ELR (cell line): ENCODE results near the gene PNMA8C.
"Not testable (repeated sequence)": the region's sequence is repeated elsewhere in the genome, so short reads cannot be mapped to it uniquely, and the experiment has no call there.

Experiments used
- DNase-seq: peaks from one replicate; pipeline ENCODE4 v3.0.0-alpha.2; 2015; ENCODE audit warnings: low read depth

PNMA8C gene

GRCh38 chr19:46388311-46389095, 40.2 kb downstream of the PNMA8C start:
- no peak for DNase-seq

GRCh38 chr19:46387713-46388130, 41.0 kb downstream of the PNMA8C start:
- no peak for DNase-seq

- DNase-seq = no peak
Measured at GRCh38 chr19:46386996-46387712, 41.6 kb downstream of the PNMA8C start.

GRCh38 chr19:46386151-46386550, 42.6 kb downstream of the PNMA8C start:
- DNase-seq = no peak

- no peak for DNase-seq
Measured at GRCh38 chr19:46385636-46386035, 43.1 kb downstream of the PNMA8C start.

GRCh38 chr19:46384396-46384795, 44.3 kb downstream of the PNMA8C start:
- no peak for DNase-seq

GRCh38 chr19:46383846-46384245, 44.9 kb downstream of the PNMA8C start:
- no peak for DNase-seq

- DNase-seq = no peak
Measured at GRCh38 chr19:46383171-46383815, 45.4 kb downstream of the PNMA8C start.

GRCh38 chr19:46381756-46382345, 46.9 kb downstream of the PNMA8C start:
- no peak for DNase-seq

- no peak for DNase-seq
Measured at GRCh38 chr19:46381346-46381745, 47.4 kb downstream of the PNMA8C start.

GRCh38 chr19:46380690-46381089, 48.0 kb downstream of the PNMA8C start:
- DNase-seq = no peak

GRCh38 chr19:46378268-46378667, 50.5 kb downstream of the PNMA8C start:
- no peak for DNase-seq

- no peak for DNase-seq
Measured at GRCh38 chr19:46376241-46377153, 52.2 kb downstream of the PNMA8C start.

- not testable (repeated sequence) for DNase-seq
Measured at GRCh38 chr19:46375476-46376067, 53.2 kb downstream of the PNMA8C start.
